Fibroblast of mammary gland (primary cell): ENCODE measurements around the gene TPT1.

Source experiments
- DNase-seq: peaks from one replicate; pipeline ENCODE4 v3.0.0-alpha.2; 2010; ENCODE audit warnings: low read depth
- H3K4me3 ChIP-seq: 2 replicates; pipeline ENCODE4 v1.5.1; 2011; ENCODE audit warnings: low read depth, mild to moderate bottlenecking, low read length, moderate library complexity; ENCODE audit not compliant: control insufficient read depth
- TF ChIP-seq, protein P1 (sequence below): conservative IDR thresholded peaks from 2 replicates; pipeline ENCODE4 v1.5.1; 2011; ENCODE audit warnings: low read depth, low read length, inconsistent platforms; ENCODE audit not compliant: control insufficient read depth, insufficient read depth

Gene TPT1

DNA sequence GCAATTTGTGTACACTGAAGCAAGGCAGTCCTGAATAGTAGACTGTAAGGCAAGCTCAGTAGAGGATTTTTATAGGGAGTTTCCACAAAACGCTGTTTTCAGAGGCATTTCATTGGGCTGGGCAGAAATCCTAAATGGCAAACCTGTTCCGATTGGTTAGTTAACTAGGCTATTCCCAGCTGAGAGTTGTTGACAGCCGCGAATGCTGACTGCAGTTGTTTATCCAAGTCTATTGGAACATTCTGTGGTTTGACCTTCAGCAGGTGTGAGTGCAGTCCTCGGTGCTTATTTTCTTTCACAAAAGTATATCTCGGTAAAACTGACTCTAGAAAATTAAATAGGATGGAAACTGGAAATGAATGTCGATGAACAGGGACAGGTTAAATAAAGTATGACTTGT, 45.4 kb downstream of the TPT1 start:
- peak; percentile 56 for DNase-seq
- no peak overlapping the region for H3K4me3 ChIP-seq
- TF ChIP-seq, protein P1, sequence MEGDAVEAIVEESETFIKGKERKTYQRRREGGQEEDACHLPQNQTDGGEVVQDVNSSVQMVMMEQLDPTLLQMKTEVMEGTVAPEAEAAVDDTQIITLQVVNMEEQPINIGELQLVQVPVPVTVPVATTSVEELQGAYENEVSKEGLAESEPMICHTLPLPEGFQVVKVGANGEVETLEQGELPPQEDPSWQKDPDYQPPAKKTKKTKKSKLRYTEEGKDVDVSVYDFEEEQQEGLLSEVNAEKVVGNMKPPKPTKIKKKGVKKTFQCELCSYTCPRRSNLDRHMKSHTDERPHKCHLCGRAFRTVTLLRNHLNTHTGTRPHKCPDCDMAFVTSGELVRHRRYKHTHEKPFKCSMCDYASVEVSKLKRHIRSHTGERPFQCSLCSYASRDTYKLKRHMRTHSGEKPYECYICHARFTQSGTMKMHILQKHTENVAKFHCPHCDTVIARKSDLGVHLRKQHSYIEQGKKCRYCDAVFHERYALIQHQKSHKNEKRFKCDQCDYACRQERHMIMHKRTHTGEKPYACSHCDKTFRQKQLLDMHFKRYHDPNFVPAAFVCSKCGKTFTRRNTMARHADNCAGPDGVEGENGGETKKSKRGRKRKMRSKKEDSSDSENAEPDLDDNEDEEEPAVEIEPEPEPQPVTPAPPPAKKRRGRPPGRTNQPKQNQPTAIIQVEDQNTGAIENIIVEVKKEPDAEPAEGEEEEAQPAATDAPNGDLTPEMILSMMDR = no peak

DNA sequence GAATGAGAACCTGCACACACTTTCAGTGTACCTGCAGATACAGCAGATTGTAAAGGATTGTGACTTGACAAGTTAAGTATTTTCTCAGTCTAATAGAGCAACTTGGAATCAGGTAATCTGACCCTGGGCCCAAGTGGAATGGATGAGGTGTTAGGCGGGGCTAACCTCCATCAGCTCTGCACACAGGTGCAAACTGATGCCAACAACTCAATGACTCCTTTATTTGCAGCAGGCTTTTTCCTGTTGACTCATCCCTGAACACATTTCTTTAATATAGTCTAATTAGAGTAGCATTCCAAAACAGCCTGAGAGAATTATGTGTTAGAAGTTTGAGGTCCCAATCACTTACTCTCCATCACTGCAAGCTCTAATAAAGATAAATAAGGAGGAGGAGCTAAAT, 48.8 kb downstream of the TPT1 start:
- TF ChIP-seq, protein P1 = no peak
- no peak overlapping the region for H3K4me3 ChIP-seq
- no peak for DNase-seq

DNA sequence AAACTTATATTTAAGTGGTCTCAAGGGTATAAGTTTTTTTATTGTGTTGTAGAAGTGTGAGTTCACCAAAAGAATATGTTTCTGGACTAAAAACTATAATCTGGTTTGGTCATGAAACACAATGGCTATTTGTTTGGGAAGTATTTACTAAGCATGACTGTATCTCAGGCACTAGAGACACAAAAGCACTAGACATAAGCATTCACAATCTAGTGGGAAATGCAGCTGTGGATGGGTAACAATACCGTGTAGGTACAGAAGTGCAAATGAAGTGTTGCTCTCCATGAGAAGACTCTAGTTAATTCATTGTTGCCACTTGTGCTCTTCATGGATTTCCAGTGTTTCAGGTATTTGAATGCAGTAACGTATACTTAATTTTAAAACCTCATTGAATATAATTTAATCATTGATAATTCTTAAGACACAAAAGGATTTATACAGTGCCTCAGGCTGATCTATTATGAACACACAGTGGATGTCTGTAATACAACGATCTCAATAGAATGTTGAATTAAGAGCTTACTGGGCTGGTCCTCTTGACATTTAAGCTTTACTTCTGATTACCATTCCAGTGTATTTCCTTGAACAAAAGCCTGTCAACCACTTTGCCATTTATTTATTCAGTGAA, 50.9 kb downstream of the TPT1 start:
- TF ChIP-seq, protein P1 = no peak
- no peak for DNase-seq
- no peak overlapping the region for H3K4me3 ChIP-seq
